ENCODE results near the gene MAPRE2.

The MAPRE2 gene

DNA sequence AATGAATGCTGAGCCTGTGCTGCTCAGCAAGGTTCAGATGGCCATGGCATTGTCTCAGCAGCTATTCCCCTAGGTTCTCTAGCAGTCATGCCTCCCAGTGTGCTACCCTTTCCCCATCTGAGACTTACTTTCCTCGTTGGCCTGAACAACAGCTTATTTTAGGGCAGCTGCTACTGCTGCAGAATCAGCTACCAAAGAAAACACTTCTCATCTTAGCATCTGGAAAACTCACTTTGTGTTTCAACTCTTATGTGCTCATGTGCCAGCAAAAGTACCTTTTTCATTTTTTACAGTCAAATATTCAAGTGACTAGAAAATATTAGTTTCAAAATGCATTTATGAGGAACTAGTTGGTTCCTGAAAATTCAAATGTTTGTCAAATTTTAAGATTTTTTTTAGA, 139.2 kb downstream of the MAPRE2 start:
- no peak for DNase-seq (ENCODE audit: low read depth in 2 of 2)

DNA sequence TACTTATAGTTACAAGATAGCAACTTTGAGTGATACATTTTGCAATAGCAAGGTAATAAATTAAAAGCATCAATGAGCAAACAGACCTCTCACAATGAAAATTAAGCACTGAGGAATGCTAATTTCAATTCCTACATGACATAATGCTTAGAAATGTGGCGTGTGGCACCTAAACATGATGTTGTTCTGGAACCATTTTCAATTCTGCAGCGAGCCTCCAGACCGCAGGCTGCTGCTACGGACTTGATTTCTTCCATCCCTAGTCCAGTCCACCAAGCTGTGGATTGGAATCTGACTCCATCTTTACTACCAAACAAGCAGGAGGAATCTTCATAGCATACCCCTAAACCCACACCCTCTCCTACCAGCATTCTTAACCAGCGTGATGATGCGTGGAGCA, 140.9 kb downstream of the MAPRE2 start:
- no peak for DNase-seq (ENCODE audit: low read depth in 2 of 2)

DNA sequence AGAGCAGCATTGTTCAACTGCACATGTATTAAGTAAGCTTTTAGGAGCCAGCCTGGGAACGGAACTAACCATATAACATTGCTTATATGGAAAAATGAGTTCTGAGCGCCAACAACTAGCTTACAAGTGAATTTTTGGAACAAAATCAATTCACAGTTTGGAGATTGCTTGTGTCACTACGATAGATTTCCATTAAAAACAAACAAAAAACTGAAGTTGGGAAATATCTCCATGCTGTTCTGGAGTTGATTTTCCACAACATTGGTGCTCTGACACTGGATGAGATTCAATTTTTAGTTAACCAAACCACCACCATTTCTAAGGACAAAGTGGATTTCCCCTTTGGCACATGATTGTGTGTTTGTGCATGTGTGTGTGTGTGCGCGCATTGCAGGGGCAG, 142.7 kb downstream of the MAPRE2 start:
- DNase-seq (ENCODE audit: low read depth in 2 of 2), result no peak

DNA sequence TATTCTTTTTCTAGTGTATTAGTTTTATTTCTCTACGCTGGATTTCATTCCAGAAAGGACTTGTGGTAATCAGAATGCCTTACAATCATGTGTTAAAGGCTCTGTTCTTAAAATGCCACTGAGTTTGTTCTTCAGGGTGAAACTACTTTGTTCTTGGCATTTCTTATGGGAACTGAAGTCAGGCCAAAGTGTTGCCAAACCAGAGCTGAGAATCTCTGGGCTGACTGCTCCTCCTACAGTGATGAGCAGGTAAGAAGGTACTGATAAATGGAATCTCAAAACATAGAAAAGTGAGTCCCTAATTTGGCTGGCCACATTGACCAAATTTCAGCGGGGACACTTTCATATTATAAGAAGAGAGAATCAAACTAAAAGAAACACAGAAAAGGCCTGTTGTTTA, 144.6 kb downstream of the MAPRE2 start:
- DNase-seq (ENCODE audit: low read depth in 2 of 2), result no peak

- DNase-seq (ENCODE audit: low read depth in 2 of 2), result no peak
Observed at GRCh38 chr18:35186291-35187034, 145.2 kb downstream of the MAPRE2 start.

DNA sequence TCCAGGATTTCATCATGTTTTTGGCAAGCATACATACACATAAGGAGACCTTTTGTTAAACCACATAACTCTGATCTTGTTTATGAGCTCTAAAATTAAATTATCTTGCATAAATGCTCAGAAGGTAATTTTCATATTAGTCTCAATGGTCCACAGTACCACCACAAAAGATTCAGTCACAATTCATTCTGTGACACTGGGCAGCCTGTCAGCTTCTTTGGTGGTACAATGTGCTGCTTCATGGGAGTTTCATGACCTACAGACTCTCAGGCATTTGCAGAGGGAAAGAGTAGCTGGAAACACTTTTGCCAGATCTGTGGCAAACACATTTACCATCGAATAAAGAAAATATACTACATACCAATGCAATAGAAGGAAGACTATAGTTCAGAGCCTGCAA, 148.3 kb downstream of the MAPRE2 start:
- no peak for DNase-seq (ENCODE audit: low read depth in 2 of 2)

DNA sequence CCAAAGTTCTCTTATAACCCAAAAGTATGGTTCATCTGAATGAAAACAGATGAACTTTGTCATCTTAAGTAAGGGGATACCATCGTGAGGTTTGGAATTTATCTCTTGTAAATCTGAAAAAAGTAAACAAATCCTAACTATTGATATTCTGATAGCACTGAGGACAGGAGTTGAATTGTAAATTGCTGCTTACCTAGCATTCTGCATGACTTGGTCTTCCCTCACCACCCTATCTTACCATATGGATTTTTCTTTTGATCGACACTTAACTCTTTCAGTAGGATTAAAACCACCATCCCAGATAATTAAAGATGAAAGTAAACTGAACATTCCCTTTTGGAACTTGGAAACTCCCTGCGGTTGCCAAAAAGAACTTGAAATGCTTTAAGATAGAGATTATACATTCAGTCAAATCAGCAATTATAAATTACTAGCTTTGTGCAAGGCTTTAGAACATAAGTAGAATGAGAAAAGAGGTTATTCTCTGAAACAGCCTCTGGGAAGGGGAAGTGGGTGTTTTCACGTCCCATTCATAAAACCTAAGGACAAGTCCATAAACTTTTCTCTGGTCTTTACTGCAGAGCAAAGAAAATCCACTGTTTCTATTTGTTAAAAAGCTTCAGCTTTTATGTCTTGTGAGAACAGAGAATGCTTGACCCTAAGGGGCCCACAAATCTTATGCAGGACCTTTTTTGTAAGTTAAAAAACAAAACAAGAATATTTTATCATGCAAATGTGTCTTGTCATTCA, 149.9 kb downstream of the MAPRE2 start:
- DNase-seq (ENCODE audit: low read depth in 2 of 2), result no peak

GRCh38 chr18:35191698-35192025, 150.4 kb downstream of the MAPRE2 start:
- no peak for DNase-seq (ENCODE audit: low read depth in 2 of 2)

DNA sequence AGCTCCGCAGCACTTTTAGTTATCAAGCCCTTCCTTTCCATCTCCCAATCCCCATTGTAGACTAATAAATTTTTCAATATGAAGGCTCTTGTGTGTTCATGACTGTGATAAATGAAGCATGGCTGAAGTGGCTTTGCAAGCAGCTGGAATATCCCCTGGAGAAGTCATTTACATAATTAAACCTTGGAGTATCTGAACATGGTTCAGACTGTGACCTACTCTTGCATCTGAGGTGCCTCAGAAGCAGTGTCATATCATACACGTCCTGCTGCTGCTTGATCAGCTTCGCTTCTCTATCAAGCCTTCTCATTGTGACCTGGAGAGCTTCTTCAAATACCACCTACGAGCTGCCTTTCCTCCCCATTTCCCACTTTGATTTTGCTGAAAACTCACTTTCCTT, 151.2 kb downstream of the MAPRE2 start:
- no peak for DNase-seq (ENCODE audit: low read depth in 2 of 2)

Measured in stimulated activated CD8-positive, alpha-beta memory T cell treated with anti-CD3 and anti-CD28 coated beads, Interleukin-7, amount 100 ng/mL, for 1 hour (primary cell).